ENCODE results near the gene APCDD1L.

DNA sequence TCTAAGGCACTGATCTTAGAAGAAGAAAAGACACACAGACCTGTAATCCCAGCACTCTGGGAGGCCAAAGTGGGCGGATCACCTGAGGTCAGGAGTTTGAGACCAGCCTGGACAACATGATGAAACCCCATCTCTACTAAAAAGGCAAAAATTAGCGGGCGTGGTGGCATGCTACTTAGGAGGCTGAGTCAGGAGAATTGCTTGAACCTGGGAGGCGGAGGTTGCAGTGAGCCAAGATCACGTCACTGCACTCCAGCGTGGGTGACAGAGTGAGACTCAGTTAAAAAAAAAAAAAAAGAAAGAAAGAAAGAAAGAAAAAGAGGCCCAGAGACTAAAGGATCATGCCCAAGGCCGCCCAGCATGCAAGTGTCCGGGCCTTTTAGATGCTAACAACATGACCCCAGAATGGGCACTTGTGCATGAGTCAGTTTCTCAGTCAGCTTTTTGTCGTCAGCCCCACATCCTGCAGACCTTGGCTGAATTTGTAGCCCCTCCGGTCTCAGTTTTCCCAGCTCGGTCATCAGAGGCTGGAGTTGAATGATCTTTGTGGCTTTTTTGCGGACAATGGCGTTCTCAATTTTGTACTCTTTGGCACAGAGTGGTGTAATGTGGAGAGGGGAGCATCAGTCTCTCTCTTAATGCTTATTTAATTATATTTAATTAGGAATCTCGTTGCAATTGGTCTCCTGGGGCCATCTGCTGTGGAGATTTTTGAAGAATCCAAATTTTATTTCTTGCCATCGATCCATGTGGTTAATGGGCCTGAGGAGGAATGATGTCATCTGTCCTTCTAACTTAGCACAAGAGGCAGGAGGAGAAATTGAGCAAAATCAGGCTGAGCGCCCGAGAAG lies 30.6 kb upstream of the APCDD1L start:
- TF ChIP-seq POLR2A (IDR thresholded peaks at IDR 0.05; ENCODE audit: low read depth) = no peak
- TF ChIP-seq POLR2AphosphoS5 (IDR thresholded peaks at IDR 0.05) = no peak
